ENCODE measurements around the gene TRIO. TPM values are rescaled to one million over a fixed set of nuclear protein-coding genes. Genes with fewer than 3 reads are reported as not detected.

The TRIO gene
- total RNA-seq, 4 donors from 2014 or later: 112 to 155 (median 145) TPM

DNA sequence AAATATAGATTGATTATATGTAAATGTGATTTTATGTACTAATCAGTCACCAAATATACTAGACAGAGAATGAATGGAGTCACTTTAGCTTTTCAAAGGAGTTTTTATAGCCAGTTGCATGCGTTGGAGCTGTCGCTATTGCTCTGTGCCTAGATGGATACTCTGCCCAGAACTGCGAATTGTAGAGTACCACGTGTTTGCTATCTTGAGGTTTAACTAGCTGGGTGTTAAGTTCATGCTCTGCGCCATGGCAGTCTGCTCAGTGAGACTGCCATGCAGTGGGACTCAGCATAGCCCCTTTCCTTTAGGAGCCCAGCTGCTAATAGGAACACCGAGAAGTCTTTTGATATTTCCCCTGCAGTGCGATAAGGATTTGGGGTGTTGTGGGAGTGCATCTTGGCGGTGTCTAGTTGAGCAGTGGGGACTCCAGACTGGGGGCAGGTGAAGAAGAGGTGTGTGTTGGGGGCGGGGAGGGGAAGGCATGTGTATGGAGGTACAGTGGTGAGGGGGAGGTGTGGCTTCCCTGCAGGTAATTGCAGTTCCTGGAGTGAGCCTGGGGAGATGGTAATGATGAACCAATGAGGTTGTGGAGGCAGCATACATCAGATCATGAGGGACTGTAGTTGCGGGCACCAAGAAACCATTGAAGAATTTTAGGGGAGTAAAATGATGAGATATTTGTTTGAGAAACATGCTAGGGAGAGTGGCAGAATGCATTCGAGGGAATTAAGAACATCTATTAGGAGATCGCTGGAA is 118.9 kb downstream of the TRIO start:
- H3K4me1 ChIP-seq: peaks cover 53 to 88% (median 81%) of the 10 kb centered on the region in 4 donors
- H3K27ac ChIP-seq (replicated peaks in 1 of 4): no peak overlapping the region
- no peak for DNase-seq (ENCODE audit: extremely low spot score)
- 95% methylated on average over 12 of the region's 12 CpGs for WGBS
- TF ChIP-seq, protein P1, sequence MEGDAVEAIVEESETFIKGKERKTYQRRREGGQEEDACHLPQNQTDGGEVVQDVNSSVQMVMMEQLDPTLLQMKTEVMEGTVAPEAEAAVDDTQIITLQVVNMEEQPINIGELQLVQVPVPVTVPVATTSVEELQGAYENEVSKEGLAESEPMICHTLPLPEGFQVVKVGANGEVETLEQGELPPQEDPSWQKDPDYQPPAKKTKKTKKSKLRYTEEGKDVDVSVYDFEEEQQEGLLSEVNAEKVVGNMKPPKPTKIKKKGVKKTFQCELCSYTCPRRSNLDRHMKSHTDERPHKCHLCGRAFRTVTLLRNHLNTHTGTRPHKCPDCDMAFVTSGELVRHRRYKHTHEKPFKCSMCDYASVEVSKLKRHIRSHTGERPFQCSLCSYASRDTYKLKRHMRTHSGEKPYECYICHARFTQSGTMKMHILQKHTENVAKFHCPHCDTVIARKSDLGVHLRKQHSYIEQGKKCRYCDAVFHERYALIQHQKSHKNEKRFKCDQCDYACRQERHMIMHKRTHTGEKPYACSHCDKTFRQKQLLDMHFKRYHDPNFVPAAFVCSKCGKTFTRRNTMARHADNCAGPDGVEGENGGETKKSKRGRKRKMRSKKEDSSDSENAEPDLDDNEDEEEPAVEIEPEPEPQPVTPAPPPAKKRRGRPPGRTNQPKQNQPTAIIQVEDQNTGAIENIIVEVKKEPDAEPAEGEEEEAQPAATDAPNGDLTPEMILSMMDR (IDR thresholded peaks at IDR 0.05): no peak
- TF ChIP-seq POLR2AphosphoS5 (IDR thresholded peaks at IDR 0.05): no peak
- TF ChIP-seq POLR2A (IDR thresholded peaks at IDR 0.05; ENCODE audit: low read depth): no peak
- no peak for TF ChIP-seq EP300 (IDR thresholded peaks at IDR 0.05)
- H3K27me3 ChIP-seq: no peaks in the 10 kb centered on the region
- intact Hi-C loops (cut with DNase I): loop anchor here (5.0 kb wide), 1 partner anchor 45 kb away; no protein-coding TSS in a partner anchor
- no peaks in the 10 kb centered on the region for H3K36me3 ChIP-seq
- H3K9me3 ChIP-seq: no peaks in the 10 kb centered on the region
- no peak overlapping the region for H3K4me3 ChIP-seq

DNA sequence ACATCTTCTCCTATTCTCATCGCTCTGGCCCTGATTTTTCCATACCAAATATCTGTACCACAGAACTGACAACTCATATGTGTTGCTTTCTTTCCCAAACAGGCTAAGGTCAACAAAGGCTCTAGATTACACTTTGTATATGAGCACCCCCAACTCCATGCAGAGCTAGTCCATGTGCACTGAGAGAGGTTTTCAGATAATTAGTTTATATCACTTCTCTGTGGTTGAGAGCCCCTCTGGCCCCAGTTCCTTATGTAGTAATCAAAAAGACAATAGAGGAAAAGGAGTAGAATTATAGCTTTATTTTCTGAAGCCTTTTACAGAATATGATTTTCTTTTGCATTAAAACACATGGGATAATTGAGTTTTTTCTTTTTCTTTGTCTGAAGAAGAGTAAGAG is 120.0 kb downstream of the TRIO start:
- H3K4me1 ChIP-seq: peaks cover 53 to 83% (median 76%) of the 10 kb centered on the region in 4 donors
- no peak for DNase-seq (ENCODE audit: extremely low spot score)
- H3K36me3 ChIP-seq: no peaks in the 10 kb centered on the region
- no peak overlapping the region for H3K4me3 ChIP-seq
- intact Hi-C loops (cut with DNase I): loop anchor here (5.0 kb wide), 1 partner anchor 46 kb away; no protein-coding TSS in a partner anchor
- peak overlapping the region in 2 of 4 donors; percentile 5 to 23 for H3K27ac ChIP-seq (replicated peaks in 1 of 4)
- no peaks in the 10 kb centered on the region for H3K9me3 ChIP-seq
- no peaks in the 10 kb centered on the region for H3K27me3 ChIP-seq
- WGBS: 97% methylated on average over 1 of the region's 1 CpG
- TF ChIP-seq EP300 (IDR thresholded peaks at IDR 0.05) (no peak), POLR2A (IDR thresholded peaks at IDR 0.05; ENCODE audit: low read depth) (no peak), POLR2AphosphoS5 (IDR thresholded peaks at IDR 0.05) (no peak)
- TF ChIP-seq, protein P1 (IDR thresholded peaks at IDR 0.05): no peak

DNA sequence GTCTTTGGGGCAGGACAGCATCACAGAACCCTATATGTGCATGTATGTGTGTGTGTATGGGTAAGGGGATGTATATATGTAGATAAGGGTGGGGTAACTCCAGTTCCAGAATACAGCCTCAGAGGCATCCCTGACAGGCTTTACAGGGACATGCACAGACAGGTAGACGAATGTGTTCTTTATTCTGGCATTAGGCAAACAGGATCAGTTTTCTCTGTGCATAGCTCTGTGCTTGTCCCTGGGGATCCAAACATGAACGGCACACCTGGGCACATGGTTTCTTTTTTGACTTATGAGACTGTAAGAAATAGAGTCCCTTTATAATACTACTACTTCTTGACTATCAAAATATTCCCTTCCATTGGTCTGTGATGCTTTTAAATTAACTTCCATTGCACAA is 120.6 kb downstream of the TRIO start:
- no peak overlapping the region for H3K4me3 ChIP-seq
- H3K27ac ChIP-seq (replicated peaks in 1 of 4): peak overlapping the region in 3 of 4 donors; percentile 8 to 64 (median 23)
- intact Hi-C loops (cut with DNase I): loop anchor here (5.0 kb wide), 1 partner anchor 46 kb away; no protein-coding TSS in a partner anchor
- TF ChIP-seq, protein P1 (IDR thresholded peaks at IDR 0.05): no peak
- TF ChIP-seq POLR2AphosphoS5 (IDR thresholded peaks at IDR 0.05) (no peak), POLR2A (IDR thresholded peaks at IDR 0.05; ENCODE audit: low read depth) (no peak), EP300 (IDR thresholded peaks at IDR 0.05) (no peak)
- H3K4me1 ChIP-seq: peaks cover 54 to 83% (median 76%) of the 10 kb centered on the region in 4 donors
- H3K9me3 ChIP-seq: no peaks in the 10 kb centered on the region
- no peaks in the 10 kb centered on the region for H3K27me3 ChIP-seq
- DNase-seq (ENCODE audit: extremely low spot score): no peak
- no peaks in the 10 kb centered on the region for H3K36me3 ChIP-seq
- 58% methylated on average over 2 of the region's 2 CpGs for WGBS

DNA sequence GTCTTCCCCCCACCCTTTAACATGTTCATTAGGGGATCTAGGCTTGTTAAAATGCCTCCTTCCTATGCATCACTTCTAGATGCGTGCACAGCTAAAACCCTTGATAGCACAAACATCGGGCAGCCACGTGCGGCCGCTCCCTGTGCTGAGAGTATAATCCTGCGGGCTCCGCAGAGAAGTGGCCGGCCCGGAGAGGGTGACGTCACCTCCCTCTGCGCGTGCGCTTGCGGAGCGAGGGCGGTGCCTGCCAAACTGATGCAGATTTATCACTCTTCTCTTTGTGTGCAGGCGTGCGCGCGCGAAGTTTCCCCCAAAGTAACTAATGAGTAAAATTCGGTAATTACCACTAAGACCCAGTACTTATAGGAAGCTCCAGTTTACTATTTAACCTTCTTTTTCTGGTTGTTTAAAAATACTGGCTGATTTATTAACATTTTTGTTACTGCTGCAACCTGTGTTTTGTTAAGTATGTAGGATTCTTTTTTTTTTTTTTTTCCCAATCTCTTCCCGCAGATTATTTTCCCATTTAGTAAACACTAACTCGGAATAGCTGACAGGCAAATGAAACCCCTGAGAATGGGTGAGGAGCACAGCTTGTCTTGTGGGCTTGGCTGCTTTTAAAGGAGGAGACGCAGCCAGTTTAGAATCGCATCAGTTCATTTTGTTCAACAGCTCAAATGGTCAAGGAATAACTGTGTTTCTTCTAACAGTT is 121.6 kb downstream of the TRIO start:
- Histone ChIP-seq H3K27ac (replicated peaks in 1 of 4) (peak overlapping the region; percentile 57 to 70 (median 64)), H3K4me3 (peak overlapping the region; percentile 17 to 34 (median 32)), H3K9me3 (no peaks in the 10 kb centered on the region), H3K4me1 (peaks cover 54 to 83% (median 76%) of the 10 kb centered on the region in 4 donors), H3K27me3 (no peaks in the 10 kb centered on the region), H3K36me3 (no peaks in the 10 kb centered on the region)
- 2% methylated on average over 26 of the region's 26 CpGs for WGBS
- DNase-seq (ENCODE audit: extremely low spot score): peak; percentile 97
- intact Hi-C loops (cut with DNase I): loop anchor here (5.0 kb wide), 1 partner anchor 47 kb away; no protein-coding TSS in a partner anchor
- TF ChIP-seq POLR2AphosphoS5 (IDR thresholded peaks at IDR 0.05) (peak; percentile 84 to 92), POLR2A (IDR thresholded peaks at IDR 0.05; ENCODE audit: low read depth) (no peak)

DNA sequence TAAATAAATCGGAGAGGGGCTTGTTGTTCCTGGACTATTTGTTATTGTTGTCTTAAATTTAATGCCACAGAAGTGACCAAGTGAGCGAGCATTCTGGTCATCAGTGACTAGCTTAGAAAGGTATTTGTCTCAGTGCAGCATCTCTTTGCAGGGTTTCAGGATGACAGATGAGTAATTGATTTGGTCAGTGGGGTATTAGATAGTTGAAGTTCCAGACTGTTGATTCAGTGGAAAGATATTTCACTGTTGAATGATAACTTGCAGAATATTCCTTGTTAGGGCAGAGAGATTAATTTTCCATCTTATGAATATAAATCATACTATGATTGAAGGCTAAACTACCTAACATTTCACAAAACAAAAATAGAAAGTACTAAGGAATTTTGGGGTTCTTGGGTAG is 122.4 kb downstream of the TRIO start:
- H3K27me3 ChIP-seq: no peaks in the 10 kb centered on the region
- no peaks in the 10 kb centered on the region for H3K9me3 ChIP-seq
- peaks cover 61 to 83% (median 77%) of the 10 kb centered on the region in 4 donors for H3K4me1 ChIP-seq
- H3K27ac ChIP-seq (replicated peaks in 1 of 4): peak overlapping the region; percentile 57 to 73 (median 67)
- 53% methylated on average over 2 of the region's 2 CpGs for WGBS
- H3K36me3 ChIP-seq: no peaks in the 10 kb centered on the region
- intact Hi-C loops (cut with DNase I): no loop called here
- TF ChIP-seq POLR2AphosphoS5 (IDR thresholded peaks at IDR 0.05): peak in 1 of 2 donors; percentile 46
- TF ChIP-seq EP300 (IDR thresholded peaks at IDR 0.05): no peak
- H3K4me3 ChIP-seq: no peak overlapping the region
- no peak for DNase-seq (ENCODE audit: extremely low spot score)
